ENCODE measurements around the gene LCA5.

The LCA5 gene

DNA sequence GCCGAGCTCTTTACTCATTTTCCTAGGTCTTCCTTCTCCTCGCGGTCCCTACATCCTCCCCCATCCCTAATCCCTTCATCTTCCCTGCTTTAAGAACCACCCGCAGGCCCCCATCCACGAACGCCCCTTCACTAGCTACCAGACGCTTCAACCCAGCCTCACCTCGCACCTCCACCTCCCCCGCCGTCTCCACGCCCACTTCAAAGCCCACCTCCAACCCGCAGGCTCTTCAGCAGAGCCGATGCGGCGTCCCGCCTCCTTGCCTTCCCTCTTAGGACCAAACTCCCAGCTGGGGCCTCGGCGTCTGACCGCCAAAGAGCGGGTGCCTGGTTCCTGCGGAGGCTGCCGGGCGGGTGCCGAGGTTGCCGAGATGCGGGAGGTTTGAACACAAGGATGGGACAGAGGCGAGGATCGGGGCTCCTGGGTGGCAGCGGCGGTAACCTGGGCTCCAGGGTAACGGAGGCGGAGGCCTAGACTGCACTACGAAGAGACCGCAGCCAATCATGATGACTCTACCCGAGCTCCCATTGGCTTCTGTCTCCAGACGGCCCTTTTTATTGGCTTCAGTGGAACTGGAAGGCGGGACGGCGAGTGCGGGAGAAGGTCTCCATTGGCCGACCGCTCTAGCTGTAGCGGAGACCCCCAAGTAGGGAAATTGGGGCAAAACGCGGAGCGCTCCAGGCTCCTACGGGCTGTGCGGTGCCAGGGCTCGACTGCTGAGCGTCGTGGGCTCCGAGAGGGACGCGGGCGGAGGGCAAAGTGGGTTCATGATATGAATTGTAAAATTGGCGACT, at the start of gene LCA5:
LCA5 (minus strand) TSS at position 477 of the 794 bp plus-strand sequence. CDS start 18,536 bp downstream, outside the sequence.
- Histone ChIP-seq H3K4me3 (ENCODE audit: low read depth, low read length) (peak within 1 kb of the TSS; percentile 97), H3K27ac (ENCODE audit: extremely low read depth, low read depth, low read length) (peak within 1 kb of the TSS; percentile 75)
- peak; percentile 99 for TF ChIP-seq ZFHX2 (tag by site-specific recombination; conservative IDR thresholded peaks at IDR 0.05)
- TF ChIP-seq ZFP41 (tag by site-specific recombination; IDR thresholded peaks at IDR 0.05; ENCODE audit: borderline replicate concordance): no peak
- TF ChIP-seq ZFP37 (tag by site-specific recombination; IDR thresholded peaks at IDR 0.05): peak; percentile 72; the same call in 1 of the 2 replicates
- TF ChIP-seq, protein P1, sequence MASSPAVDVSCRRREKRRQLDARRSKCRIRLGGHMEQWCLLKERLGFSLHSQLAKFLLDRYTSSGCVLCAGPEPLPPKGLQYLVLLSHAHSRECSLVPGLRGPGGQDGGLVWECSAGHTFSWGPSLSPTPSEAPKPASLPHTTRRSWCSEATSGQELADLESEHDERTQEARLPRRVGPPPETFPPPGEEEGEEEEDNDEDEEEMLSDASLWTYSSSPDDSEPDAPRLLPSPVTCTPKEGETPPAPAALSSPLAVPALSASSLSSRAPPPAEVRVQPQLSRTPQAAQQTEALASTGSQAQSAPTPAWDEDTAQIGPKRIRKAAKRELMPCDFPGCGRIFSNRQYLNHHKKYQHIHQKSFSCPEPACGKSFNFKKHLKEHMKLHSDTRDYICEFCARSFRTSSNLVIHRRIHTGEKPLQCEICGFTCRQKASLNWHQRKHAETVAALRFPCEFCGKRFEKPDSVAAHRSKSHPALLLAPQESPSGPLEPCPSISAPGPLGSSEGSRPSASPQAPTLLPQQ (tag by site-specific recombination; IDR thresholded peaks at IDR 0.05): peak; percentile 82
- peak; percentile 99 for TF ChIP-seq EGR2 (tag by site-specific recombination; IDR thresholded peaks at IDR 0.05; ENCODE audit: low read depth)
- TF ChIP-seq, protein P2, sequence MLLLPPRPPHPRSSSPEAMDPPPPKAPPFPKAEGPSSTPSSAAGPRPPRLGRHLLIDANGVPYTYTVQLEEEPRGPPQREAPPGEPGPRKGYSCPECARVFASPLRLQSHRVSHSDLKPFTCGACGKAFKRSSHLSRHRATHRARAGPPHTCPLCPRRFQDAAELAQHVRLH (tag by site-specific recombination; IDR thresholded peaks at IDR 0.05): no peak; the same call in none of the 2 replicates
- TF ChIP-seq ZBTB8A (tag by site-specific recombination; IDR thresholded peaks at IDR 0.05): peak; percentile 89
- TF ChIP-seq SCRT1 (tag by site-specific recombination; IDR thresholded peaks at IDR 0.05; ENCODE audit: borderline replicate concordance): no peak
- TF ChIP-seq, protein P3, sequence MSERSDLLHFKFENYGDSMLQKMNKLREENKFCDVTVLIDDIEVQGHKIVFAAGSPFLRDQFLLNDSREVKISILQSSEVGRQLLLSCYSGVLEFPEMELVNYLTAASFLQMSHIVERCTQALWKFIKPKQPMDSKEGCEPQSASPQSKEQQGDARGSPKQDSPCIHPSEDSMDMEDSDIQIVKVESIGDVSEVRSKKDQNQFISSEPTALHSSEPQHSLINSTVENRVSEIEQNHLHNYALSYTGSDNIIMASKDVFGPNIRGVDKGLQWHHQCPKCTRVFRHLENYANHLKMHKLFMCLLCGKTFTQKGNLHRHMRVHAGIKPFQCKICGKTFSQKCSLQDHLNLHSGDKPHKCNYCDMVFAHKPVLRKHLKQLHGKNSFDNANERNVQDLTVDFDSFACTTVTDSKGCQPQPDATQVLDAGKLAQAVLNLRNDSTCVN (tag by site-specific recombination; optimal IDR thresholded peaks at IDR 0.05): peak; percentile 36
- TF ChIP-seq, protein P4, sequence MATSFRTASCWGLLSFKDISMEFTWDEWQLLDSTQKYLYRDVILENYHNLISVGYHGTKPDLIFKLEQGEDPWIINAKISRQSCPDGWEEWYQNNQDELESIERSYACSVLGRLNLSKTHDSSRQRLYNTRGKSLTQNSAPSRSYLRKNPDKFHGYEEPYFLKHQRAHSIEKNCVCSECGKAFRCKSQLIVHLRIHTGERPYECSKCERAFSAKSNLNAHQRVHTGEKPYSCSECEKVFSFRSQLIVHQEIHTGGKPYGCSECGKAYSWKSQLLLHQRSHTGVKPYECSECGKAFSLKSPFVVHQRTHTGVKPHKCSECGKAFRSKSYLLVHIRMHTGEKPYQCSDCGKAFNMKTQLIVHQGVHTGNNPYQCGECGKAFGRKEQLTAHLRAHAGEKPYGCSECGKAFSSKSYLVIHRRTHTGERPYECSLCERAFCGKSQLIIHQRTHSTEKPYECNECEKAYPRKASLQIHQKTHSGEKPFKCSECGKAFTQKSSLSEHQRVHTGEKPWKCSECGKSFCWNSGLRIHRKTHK (tag by site-specific recombination; IDR thresholded peaks at IDR 0.05): no peak
- TF ChIP-seq ZNF416 (tag by site-specific recombination; IDR thresholded peaks at IDR 0.05): no peak
- 0 out of 2 replicates have a peak, but pooled peaks have one; percentile 51 for TF ChIP-seq ZBTB7A (tag by site-specific recombination; IDR thresholded peaks at IDR 0.05; ENCODE audit: low read depth)
- no peak for TF ChIP-seq KLF10 (tag by site-specific recombination; IDR thresholded peaks at IDR 0.05)
- TF ChIP-seq REPIN1 (tag by site-specific recombination; IDR thresholded peaks at IDR 0.05; ENCODE audit: low read depth): no peak
- TF ChIP-seq ZNF2 (tag by site-specific recombination; IDR thresholded peaks at IDR 0.05): peak; percentile 81; the same call in 1 of the 2 replicates
- TF ChIP-seq SP2 (tag by site-specific recombination; IDR thresholded peaks at IDR 0.05): peak; percentile 94
- TF ChIP-seq ZNF501 (tag by site-specific recombination; IDR thresholded peaks at IDR 0.05): 0 out of 2 replicates have a peak, but pooled peaks have one; percentile 71
- no peak for TF ChIP-seq YY2 (tag by site-specific recombination; IDR thresholded peaks at IDR 0.05)
- TF ChIP-seq ZNF670 (tag by site-specific recombination; IDR thresholded peaks at IDR 0.05; ENCODE audit: low read depth): no peak
- no peak for TF ChIP-seq ZNF777 (tag by site-specific recombination; IDR thresholded peaks at IDR 0.05; ENCODE audit: borderline replicate concordance)
- TF ChIP-seq HOXD13 (CRISPR knock-in tag; IDR thresholded peaks at IDR 0.05; ENCODE audit: borderline replicate concordance): no peak
- TF ChIP-seq SETDB1 (IDR thresholded peaks at IDR 0.05; ENCODE audit: insufficient read length, low read length): peak; percentile 69
- TF ChIP-seq ZNF114 (tag by site-specific recombination; IDR thresholded peaks at IDR 0.05): no peak
- no peak for TF ChIP-seq ZNF677 (tag by site-specific recombination; IDR thresholded peaks at IDR 0.05)
- 0 out of 2 replicates have a peak, but pooled peaks have one; percentile 10 for TF ChIP-seq TRIM28 (IDR thresholded peaks at IDR 0.05; ENCODE audit: borderline replicate concordance, low read length)
- TF ChIP-seq ZNF394 (tag by site-specific recombination; IDR thresholded peaks at IDR 0.05; ENCODE audit: borderline replicate concordance): peak; percentile 37; the same call in 1 of the 2 replicates
- TF ChIP-seq, protein P5, sequence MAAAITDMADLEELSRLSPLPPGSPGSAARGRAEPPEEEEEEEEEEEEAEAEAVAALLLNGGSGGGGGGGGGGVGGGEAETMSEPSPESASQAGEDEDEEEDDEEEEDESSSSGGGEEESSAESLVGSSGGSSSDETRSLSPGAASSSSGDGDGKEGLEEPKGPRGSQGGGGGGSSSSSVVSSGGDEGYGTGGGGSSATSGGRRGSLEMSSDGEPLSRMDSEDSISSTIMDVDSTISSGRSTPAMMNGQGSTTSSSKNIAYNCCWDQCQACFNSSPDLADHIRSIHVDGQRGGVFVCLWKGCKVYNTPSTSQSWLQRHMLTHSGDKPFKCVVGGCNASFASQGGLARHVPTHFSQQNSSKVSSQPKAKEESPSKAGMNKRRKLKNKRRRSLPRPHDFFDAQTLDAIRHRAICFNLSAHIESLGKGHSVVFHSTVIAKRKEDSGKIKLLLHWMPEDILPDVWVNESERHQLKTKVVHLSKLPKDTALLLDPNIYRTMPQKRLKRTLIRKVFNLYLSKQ (tag by site-specific recombination; IDR thresholded peaks at IDR 0.05; ENCODE audit: borderline replicate concordance): no peak
- peak; percentile 58; the same call in 1 of the 2 replicates for TF ChIP-seq WT1 (tag by site-specific recombination; IDR thresholded peaks at IDR 0.05)
- peak; percentile 91; the same call in 1 of the 2 replicates for TF ChIP-seq ZNF133 (tag by site-specific recombination; IDR thresholded peaks at IDR 0.05)
- peak; percentile 81; the same call in 1 of the 2 replicates for TF ChIP-seq OVOL3 (tag by site-specific recombination; IDR thresholded peaks at IDR 0.05)
- TF ChIP-seq SP7 (tag by site-specific recombination; IDR thresholded peaks at IDR 0.05): peak; percentile 38; the same call in 1 of the 2 replicates
- TF ChIP-seq ZNF600 (tag by site-specific recombination; IDR thresholded peaks at IDR 0.05): no peak; the same call in 1 of the 2 replicates
- TF ChIP-seq YY1 (tag by site-specific recombination; IDR thresholded peaks at IDR 0.05): no peak

More for the DNA sequence above, at the start of gene LCA5:
- no peaks in the 10 kb centered on the region for H3K9me3 ChIP-seq (ENCODE audit: control insufficient read depth, insufficient read depth, low read depth, low read length)
- ChIA-PET POLR2A (interaction anchor here (0.8 to 2.9 kb wide), 12 partner anchors 8 to 670 kb away, joined by 3 to 18 read pairs (median 5); partner anchors contain the start of genes IRAK1BP1, PHIP and SH3BGRL2), CTCF (interaction anchor here (0.7 to 3.3 kb wide), 4 partner anchors 8 to 182 kb away, joined by 3 to 16 read pairs (median 3); no protein-coding TSS in a partner anchor)
- H3K36me3 ChIP-seq (ENCODE audit: control insufficient read depth in 2 of 2, insufficient read depth in 1 of 2, low read length in 2 of 2): peaks cover 0 to 6% of the 10 kb centered on the region in 2 experiments; a peak in 1 of 3 replicates
- H3K4me1 ChIP-seq (ENCODE audit: control insufficient read depth, insufficient read depth, low read length): no peaks in the 10 kb centered on the region

Measured in HEK293 (cell line).